A673 (cell line): ENCODE results near the gene LIMS1.

Experiments used
- EZH2 ChIP-seq: fragments of 200-600 bp; sonication (generic); IDR thresholded peaks from 2 replicates; pipeline ENCODE4 v1.6.1; 2017; ENCODE audit warnings: borderline replicate concordance, low read depth, mild to moderate bottlenecking, mixed read lengths, antibody characterized with exemption, low read length; ENCODE audit not compliant: poor library complexity, severe bottlenecking
- TF ChIP-seq, protein P1 (sequence below): fragments of 300-800, 200-600 bp; sonication (generic); conservative IDR thresholded peaks from 2 replicates; pipeline ENCODE4 v1.5.1; 2017; ENCODE audit warnings: low read depth, mild to moderate bottlenecking, antibody characterized with exemption, low read length, moderate library complexity, mixed read lengths

DNA sequence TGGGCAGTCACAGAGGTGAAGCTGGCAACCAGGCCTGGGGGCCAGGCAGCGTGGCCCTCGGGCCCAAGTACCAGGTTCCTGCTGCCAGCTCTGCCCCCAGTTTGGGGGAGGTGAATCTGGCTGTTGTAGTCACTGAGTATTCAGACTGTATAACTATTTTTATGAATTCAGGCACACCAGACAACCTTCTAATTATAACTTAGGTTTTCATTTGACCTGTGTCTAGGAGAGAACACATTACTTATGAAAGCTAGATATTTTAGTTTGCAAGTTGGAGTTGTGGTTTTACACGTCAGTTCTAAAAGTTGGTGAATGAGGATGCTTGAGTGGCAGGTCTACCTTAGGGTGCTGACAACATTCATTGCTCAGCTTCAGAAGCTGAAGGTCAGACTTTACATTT, 71.7 kb downstream of the LIMS1 start:
- TF ChIP-seq, protein P1, sequence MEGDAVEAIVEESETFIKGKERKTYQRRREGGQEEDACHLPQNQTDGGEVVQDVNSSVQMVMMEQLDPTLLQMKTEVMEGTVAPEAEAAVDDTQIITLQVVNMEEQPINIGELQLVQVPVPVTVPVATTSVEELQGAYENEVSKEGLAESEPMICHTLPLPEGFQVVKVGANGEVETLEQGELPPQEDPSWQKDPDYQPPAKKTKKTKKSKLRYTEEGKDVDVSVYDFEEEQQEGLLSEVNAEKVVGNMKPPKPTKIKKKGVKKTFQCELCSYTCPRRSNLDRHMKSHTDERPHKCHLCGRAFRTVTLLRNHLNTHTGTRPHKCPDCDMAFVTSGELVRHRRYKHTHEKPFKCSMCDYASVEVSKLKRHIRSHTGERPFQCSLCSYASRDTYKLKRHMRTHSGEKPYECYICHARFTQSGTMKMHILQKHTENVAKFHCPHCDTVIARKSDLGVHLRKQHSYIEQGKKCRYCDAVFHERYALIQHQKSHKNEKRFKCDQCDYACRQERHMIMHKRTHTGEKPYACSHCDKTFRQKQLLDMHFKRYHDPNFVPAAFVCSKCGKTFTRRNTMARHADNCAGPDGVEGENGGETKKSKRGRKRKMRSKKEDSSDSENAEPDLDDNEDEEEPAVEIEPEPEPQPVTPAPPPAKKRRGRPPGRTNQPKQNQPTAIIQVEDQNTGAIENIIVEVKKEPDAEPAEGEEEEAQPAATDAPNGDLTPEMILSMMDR, result no peak
- no peak for TF ChIP-seq EZH2
